Measurements from ENCODE around the gene PLB1.

PLB1 gene

GRCh38 chr2:28589746-28590463 lies 94.0 kb downstream of the PLB1 start:
- H3K4me3 ChIP-seq (ENCODE audit: low read length), result no peak overlapping the region
- no peak for DNase-seq (ENCODE audit: low read depth)
- no peak for TF ChIP-seq CTCF (conservative IDR thresholded peaks at IDR 0.05; ENCODE audit: low read depth, low read length)

GRCh38 chr2:28590496-28591301 lies 94.8 kb downstream of the PLB1 start:
- no peak for DNase-seq (ENCODE audit: low read depth)
- H3K4me3 ChIP-seq (ENCODE audit: low read length), result no peak overlapping the region
- no peak for TF ChIP-seq CTCF (conservative IDR thresholded peaks at IDR 0.05; ENCODE audit: low read depth, low read length)

GRCh38 chr2:28591711-28592335 lies 96.0 kb downstream of the PLB1 start:
- DNase-seq (ENCODE audit: low read depth), result no peak
- no peak for TF ChIP-seq CTCF (conservative IDR thresholded peaks at IDR 0.05; ENCODE audit: low read depth, low read length)
- no peak overlapping the region for H3K4me3 ChIP-seq (ENCODE audit: low read length)

GRCh38 chr2:28592481-28592880 lies 96.6 kb downstream of the PLB1 start:
- no peak overlapping the region for H3K4me3 ChIP-seq (ENCODE audit: low read length)
- no peak for TF ChIP-seq CTCF (conservative IDR thresholded peaks at IDR 0.05; ENCODE audit: low read depth, low read length)
- DNase-seq (ENCODE audit: low read depth), result no peak

- no peak for TF ChIP-seq CTCF (conservative IDR thresholded peaks at IDR 0.05; ENCODE audit: low read depth, low read length)
- no peak for DNase-seq (ENCODE audit: low read depth)
These were observed 97.4 kb downstream of the PLB1 start for GRCh38 chr2:28593160-28593755.

GRCh38 chr2:28594000-28594331 lies 98.1 kb downstream of the PLB1 start:
- no peak for TF ChIP-seq CTCF (conservative IDR thresholded peaks at IDR 0.05; ENCODE audit: low read depth, low read length)
- no peak overlapping the region for H3K4me3 ChIP-seq (ENCODE audit: low read length)
- DNase-seq (ENCODE audit: low read depth), result no peak

More at GRCh38 chr2:28593160-28593755, 97.4 kb downstream of the PLB1 start:
- no peak overlapping the region for H3K4me3 ChIP-seq (ENCODE audit: low read length)

Measured in retinal pigment epithelial cell (primary cell).